ENCODE data around the gene NRBF2. TPM values are rescaled to one million over a fixed set of nuclear protein-coding genes. Genes with fewer than 3 reads are reported as not detected.
"Not testable (repeated sequence)": the region's sequence is repeated elsewhere in the genome, so short reads cannot be mapped to it uniquely, and the experiment has no call there.

The NRBF2 gene
- polyA plus RNA-seq, 1 experiment: 20.7 TPM

DNA sequence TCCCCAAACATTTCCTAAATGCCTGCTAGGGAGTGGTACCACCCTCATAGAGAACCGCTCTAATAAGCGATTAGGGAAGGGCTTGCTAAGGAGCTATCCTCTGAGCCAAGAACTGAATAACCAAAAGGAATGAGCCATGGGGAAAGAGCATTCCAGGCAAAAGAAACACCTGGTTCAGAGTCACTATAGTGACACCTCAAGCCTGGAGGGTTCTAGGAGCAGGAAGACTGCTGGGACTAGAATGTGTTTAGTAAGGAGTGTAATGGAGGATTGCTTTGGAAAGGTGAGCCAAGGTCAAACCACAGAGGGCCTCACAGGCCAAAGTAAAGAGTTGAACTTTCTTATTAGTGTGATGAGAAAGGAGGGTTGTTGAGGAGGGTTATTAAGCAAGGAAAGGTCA lies 38.7 kb upstream of the NRBF2 start:
- Histone ChIP-seq H3K27me3 (ENCODE audit: control insufficient read depth, insufficient read depth, low read length) (no peaks in the 10 kb centered on the region), H3K36me3 (ENCODE audit: control insufficient read depth, insufficient read depth, low read length) (no peaks in the 10 kb centered on the region), H3K4me3 (ENCODE audit: low read depth, low read length) (no peak overlapping the region)
- POLR2A ChIA-PET: no interaction called here
- TF ChIP-seq, protein P1, sequence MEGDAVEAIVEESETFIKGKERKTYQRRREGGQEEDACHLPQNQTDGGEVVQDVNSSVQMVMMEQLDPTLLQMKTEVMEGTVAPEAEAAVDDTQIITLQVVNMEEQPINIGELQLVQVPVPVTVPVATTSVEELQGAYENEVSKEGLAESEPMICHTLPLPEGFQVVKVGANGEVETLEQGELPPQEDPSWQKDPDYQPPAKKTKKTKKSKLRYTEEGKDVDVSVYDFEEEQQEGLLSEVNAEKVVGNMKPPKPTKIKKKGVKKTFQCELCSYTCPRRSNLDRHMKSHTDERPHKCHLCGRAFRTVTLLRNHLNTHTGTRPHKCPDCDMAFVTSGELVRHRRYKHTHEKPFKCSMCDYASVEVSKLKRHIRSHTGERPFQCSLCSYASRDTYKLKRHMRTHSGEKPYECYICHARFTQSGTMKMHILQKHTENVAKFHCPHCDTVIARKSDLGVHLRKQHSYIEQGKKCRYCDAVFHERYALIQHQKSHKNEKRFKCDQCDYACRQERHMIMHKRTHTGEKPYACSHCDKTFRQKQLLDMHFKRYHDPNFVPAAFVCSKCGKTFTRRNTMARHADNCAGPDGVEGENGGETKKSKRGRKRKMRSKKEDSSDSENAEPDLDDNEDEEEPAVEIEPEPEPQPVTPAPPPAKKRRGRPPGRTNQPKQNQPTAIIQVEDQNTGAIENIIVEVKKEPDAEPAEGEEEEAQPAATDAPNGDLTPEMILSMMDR (IDR thresholded peaks at IDR 0.05; ENCODE audit: insufficient read depth, low read depth, low read length): no peak
- CTCF ChIA-PET: interaction anchor here (0.6 to 1.2 kb wide), 3 partner anchors 11 to 67 kb away, joined by 3 to 4 read pairs (median 3); no protein-coding TSS in a partner anchor
- no peak for DNase-seq (ENCODE audit: low read depth)

DNA sequence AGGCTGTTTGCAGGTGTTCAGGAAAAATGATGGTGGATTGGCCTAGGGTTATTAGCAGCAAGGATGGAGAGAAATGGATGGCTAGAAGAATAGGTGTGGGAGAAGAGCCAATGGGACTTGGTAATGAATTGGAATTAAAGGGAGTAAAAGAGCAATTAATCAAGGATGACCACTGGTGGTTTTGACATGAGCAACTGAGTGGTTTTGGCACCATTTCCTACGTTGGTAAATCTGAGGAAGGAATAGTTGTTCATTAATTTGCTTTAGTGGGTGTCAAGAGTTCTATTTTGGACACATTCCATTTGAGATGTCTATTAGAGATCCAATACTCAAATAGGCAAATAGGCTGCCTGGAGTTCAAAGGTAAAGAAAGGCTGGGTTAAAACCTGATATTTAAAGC lies 38.2 kb upstream of the NRBF2 start:
- Histone ChIP-seq H3K27me3 (ENCODE audit: control insufficient read depth, insufficient read depth, low read length) (no peaks in the 10 kb centered on the region), H3K4me3 (ENCODE audit: low read depth, low read length) (no peak overlapping the region), H3K36me3 (ENCODE audit: control insufficient read depth, insufficient read depth, low read length) (no peaks in the 10 kb centered on the region)
- DNase-seq (ENCODE audit: low read depth): no peak
- TF ChIP-seq, protein P1 (IDR thresholded peaks at IDR 0.05; ENCODE audit: insufficient read depth, low read depth, low read length): no peak
- CTCF ChIA-PET: interaction anchor here (0.9 to 1.2 kb wide), 2 partner anchors 11 to 13 kb away, joined by 3 to 4 read pairs; no protein-coding TSS in a partner anchor
- POLR2A ChIA-PET: no interaction called here

DNA sequence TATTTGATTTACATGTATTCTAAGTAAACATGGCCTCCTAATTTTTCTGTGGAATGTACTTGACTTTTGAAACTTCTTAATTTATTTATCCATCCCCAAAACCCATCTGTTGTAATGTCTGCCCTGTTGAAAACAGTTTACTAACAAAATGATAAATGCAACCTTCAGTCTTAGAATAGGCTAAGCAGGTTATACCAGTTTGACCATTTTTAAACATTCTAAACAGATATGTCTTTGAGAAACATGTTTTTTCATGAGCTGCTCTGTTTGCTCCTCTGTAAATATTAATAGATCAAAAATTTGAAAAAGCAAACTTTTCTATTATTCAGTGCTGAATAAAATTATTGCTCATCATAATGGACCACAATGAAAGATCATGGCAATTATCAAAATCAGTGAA lies 33.4 kb upstream of the NRBF2 start:
- ChIA-PET POLR2A (no interaction called here), CTCF (no interaction called here)
- Histone ChIP-seq H3K27me3 (ENCODE audit: control insufficient read depth, insufficient read depth, low read length) (no peaks in the 10 kb centered on the region), H3K4me3 (ENCODE audit: low read depth, low read length) (no peak overlapping the region), H3K36me3 (ENCODE audit: control insufficient read depth, insufficient read depth, low read length) (no peaks in the 10 kb centered on the region)
- no peak for DNase-seq (ENCODE audit: low read depth)
- TF ChIP-seq, protein P1 (IDR thresholded peaks at IDR 0.05; ENCODE audit: insufficient read depth, low read depth, low read length): no peak

DNA sequence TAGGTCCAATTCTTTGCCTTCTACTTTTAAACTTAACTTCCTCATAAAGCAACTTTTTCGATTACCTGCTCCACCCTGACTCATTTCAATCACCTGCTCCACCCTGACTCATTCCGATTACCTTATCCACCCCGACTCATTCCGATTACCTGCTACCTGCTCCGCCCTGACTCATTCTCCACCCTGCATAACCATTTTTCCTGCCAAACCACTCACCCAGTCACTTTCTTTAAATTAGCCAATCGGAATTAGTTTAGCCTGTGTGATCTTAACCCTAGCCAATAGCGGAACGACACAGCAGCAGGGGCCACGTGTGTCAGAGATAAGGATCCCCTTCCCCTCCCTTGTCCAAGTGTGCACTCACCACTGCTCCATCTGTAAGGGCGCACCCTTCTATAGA lies 32.0 kb upstream of the NRBF2 start:
- POLR2A ChIA-PET; H3K4me3 ChIP-seq (ENCODE audit: low read depth, low read length); DNase-seq (ENCODE audit: low read depth); H3K27me3 ChIP-seq (ENCODE audit: control insufficient read depth, insufficient read depth, low read length); H3K36me3 ChIP-seq (ENCODE audit: control insufficient read depth, insufficient read depth, low read length); CTCF ChIA-PET: not testable (repeated sequence)

DNA sequence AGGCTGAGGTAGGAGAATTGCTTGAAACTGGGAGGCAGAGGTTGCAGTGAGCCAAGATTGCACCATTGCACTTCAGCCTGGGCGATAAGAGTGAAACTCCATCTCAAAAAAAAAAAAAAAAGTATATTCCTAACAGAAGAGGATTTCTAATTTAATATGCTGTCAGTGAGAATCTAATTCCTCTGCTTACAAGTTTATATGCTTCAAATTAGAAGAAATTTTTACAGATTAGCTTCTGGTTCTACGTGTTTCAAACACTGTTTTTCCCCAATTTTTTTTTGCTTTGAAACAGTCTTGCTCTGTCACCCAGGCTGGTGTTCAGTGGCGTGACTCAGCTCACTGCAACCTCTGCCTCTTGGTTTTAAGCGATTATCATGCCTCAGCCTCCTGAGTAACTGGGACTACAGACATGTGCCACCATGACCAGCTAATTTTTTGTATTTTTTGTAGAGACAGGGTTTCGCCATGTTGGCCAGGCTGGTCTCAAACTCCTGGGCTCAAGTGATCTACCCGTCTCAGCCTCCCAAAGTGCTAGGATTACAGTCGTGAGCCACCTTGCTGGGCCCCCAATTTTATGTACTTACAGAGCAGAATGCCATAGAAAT lies 30.7 kb upstream of the NRBF2 start:
- H3K36me3 ChIP-seq (ENCODE audit: control insufficient read depth, insufficient read depth, low read length); DNase-seq (ENCODE audit: low read depth); POLR2A ChIA-PET; H3K4me3 ChIP-seq (ENCODE audit: low read depth, low read length); H3K27me3 ChIP-seq (ENCODE audit: control insufficient read depth, insufficient read depth, low read length); CTCF ChIA-PET: not testable (repeated sequence)

DNA sequence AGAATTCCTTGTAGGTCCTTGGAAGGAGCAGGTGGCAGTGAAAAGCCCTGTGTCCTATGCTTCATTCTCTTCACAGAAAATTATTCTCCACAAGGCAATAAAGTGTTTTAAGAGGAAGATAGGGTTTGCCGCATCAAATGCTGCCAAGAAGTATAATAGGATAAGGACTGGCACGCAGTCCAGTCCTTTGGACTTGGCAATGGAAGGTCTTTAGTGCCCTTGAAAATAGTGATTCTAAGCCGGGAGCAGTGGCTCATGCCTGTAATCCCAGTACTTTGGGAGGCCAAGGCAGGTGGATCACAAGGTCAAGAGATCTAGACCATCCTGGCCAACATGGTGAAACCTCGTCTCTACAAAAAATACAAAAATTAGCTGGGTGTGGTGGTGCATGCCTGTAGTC lies 29.9 kb upstream of the NRBF2 start:
- DNase-seq (ENCODE audit: low read depth); CTCF ChIA-PET; H3K4me3 ChIP-seq (ENCODE audit: low read depth, low read length); H3K36me3 ChIP-seq (ENCODE audit: control insufficient read depth, insufficient read depth, low read length); H3K27me3 ChIP-seq (ENCODE audit: control insufficient read depth, insufficient read depth, low read length); POLR2A ChIA-PET: not testable (repeated sequence)

DNA sequence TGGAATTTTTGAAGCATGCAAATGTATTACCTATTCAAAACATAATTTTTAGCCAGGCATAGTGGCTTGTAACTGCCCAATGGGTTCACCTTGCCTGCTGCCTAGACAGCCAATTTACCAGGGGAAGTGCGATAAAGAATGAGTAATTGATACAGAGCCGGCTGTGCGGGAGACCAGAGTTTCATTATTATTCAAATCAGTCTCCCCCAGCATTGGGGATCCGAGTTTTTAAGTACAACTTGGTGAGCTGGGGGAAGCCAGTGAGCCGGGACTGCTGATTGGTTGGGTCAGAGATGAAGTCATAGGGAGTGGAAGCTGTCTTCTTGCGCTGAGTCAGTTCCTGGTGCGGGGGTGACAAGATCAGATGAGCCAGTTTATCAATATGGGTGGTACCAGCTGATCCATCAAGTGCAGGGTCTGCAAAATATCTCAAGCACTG lies 29.1 kb upstream of the NRBF2 start:
- DNase-seq (ENCODE audit: low read depth): no peak
- TF ChIP-seq, protein P1 (IDR thresholded peaks at IDR 0.05; ENCODE audit: insufficient read depth, low read depth, low read length): no peak

More for the DNA sequence above, 29.1 kb upstream of the NRBF2 start:
- H3K4me3 ChIP-seq (ENCODE audit: low read depth, low read length): no peak overlapping the region
- POLR2A ChIA-PET: interaction anchor here (0.7 kb wide), 1 partner anchor 1054 kb away, joined by 4 read pairs; no protein-coding TSS in a partner anchor
- H3K27me3 ChIP-seq (ENCODE audit: control insufficient read depth, insufficient read depth, low read length): no peaks in the 10 kb centered on the region
- H3K36me3 ChIP-seq (ENCODE audit: control insufficient read depth, insufficient read depth, low read length): no peaks in the 10 kb centered on the region
- CTCF ChIA-PET: no interaction called here

Data from BJ (cell line).